IPS DF 6.9 (cell line): ENCODE data around the gene CKS1B.

Experiments
- DNase-seq: peaks from one replicate; pipeline ENCODE4 v3.0.0-alpha.2; 2013; ENCODE audit warnings: low read depth, low spot score
- H3K27ac ChIP-seq: one replicate; pipeline ENCODE4 v1.5.1; 2013; ENCODE audit warnings: low read length, control low read depth
- H3K27me3 ChIP-seq: 2 replicates; pipeline ENCODE4 v1.6.1; 2013; ENCODE audit warnings: mild to moderate bottlenecking, low read length; ENCODE audit not compliant: control insufficient read depth, insufficient read depth
- H3K36me3 ChIP-seq: 2 replicates; pipeline ENCODE4 v1.6.1; 2013; ENCODE audit warnings: low read length; ENCODE audit not compliant: control insufficient read depth, insufficient read depth
- H3K4me1 ChIP-seq: 2 replicates; pipeline ENCODE4 v1.6.1; 2013; ENCODE audit warnings: low read length; ENCODE audit not compliant: control insufficient read depth, insufficient read depth
- H3K4me3 ChIP-seq: 2 replicates; pipeline ENCODE4 v1.5.1; 2013; ENCODE audit warnings: mild to moderate bottlenecking, low read length
- H3K9me3 ChIP-seq: 2 replicates; pipeline ENCODE4 v1.6.1; 2013; ENCODE audit warnings: low read length, inconsistent platforms; ENCODE audit not compliant: control insufficient read depth, insufficient read depth
- WGBS: extraction: QIAGEN DNeasy Blood & Tissue Kit; methylation state at CpG from one replicate; pipeline ENCODE4 v1.1.7; 2013; ENCODE audit warnings: mixed read lengths, missing lambda C conversion rate; ENCODE audit not compliant: insufficient read length, insufficient coverage; 5-methylcytosine and 5-hydroxymethylcytosine counted together

Gene CKS1B

DNA sequence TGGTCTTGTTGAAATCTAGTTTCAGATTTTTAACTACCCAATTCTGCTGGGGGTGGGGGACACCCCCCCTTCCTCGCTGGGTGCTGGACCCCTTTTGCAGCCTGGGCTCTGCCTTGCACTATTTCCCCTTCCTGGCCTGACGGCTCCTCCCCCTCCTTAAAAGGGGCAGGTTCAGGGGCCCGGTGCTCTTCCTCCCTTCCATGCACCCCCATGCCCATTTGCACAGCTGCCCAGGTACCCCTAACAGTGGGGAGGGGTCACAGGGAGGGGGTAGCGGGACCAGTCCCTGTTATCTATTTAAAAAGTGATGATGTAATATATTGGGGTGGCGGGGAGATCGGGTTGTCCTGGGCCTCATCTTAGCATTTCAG is 43.5 kb downstream of the CKS1B start:
- H3K9me3 ChIP-seq = no peaks in the 10 kb centered on the region
- no peak overlapping the region; the same call in 1 of the 2 replicates for H3K4me3 ChIP-seq
- peaks cover 9% of the 10 kb centered on the region; the same call in 1 of the 2 replicates for H3K36me3 ChIP-seq
- H3K4me1 ChIP-seq = peaks cover 2% of the 10 kb centered on the region
- WGBS = no CpG with 5 or more reads among the region's 6 CpGs
- H3K27ac ChIP-seq = no peak overlapping the region
- H3K27me3 ChIP-seq = no peaks in the 10 kb centered on the region
- no peak for DNase-seq

DNA sequence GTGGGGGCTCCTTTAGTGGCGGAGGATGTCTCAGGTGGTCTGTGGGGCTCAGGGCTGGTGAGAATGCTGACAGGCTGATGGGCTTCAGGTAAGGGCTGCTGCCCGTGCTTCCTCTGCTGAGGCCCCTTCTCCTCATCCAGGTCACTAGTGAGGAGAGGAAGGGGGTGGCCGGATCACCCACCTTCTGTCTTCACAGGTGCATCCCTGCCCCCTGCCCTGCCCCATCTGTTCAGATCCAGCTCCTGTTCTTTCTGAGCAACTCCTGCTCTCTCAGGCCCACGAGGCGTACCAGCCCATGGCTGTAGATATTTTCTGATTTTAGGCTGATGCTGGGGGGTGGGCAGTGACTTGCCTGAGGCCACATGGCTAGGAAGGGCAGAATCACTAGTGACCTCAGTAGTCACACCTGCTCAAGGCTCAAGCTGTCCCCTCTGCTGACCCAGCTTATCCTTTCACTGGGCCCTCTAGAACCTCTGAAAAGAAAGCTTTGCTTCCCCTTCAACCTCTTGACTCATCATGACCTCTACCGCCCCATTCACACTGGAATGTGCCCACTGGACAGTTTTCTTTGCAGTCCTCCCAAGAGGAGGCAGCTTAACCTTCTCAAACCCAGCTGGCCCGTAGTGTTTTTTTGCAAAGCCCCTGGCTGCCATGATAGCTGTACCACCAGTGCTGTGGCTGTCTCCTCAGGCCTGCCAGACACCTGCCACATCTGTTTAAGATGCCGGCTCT is 44.3 kb downstream of the CKS1B start:
- DNase-seq = no peak
- Histone ChIP-seq H3K27ac (no peak overlapping the region), H3K4me3 (no peak overlapping the region), H3K9me3 (no peaks in the 10 kb centered on the region), H3K4me1 (peaks cover 2% of the 10 kb centered on the region), H3K36me3 (peaks cover 9% of the 10 kb centered on the region; the same call in 1 of the 2 replicates), H3K27me3 (no peaks in the 10 kb centered on the region)
- WGBS = no CpG with 5 or more reads among the region's 8 CpGs

DNA sequence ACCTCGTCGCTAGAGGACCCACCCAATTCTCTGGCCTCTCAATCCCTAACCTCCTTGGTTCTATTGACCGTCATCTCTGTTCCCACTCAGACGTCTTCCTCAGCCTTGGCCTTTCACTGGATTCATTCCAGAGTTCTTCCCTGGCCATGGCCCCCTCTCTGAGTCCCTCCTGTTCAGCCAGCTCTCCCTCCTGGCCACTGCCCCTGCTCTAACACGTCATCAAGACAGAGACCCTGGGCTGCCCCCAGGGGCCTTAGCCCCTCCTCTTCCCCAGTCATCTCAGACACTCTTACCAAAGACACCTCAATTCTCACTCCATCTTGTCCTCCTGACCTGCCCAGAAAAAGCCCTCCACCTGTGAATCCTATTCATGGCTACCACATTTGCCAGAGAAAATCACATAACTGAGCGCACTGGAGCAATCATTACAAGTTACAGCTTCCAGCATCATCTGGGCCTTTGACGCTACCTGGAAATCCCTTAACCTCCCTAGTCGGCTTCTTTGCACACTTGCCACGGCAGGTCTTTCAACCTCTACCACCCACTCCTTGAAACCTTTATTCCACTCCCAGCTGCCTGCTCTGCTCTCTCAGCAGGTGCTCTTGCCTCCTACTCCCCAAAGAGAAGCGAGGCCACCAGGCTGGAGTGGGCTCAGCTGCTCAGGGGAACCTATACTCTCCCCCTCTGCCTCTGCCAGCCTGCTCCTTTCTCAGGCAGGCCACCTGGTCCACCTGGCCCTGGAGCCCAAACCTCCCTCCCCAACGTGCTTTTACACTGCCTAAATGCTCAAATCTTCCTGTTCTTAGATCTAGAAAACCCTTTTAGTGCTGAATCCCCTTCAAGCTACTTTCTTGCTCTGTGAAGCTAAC is 45.1 kb downstream of the CKS1B start:
- H3K4me3 ChIP-seq = no peak overlapping the region
- no peaks in the 10 kb centered on the region for H3K9me3 ChIP-seq
- no CpG with 5 or more reads among the region's 11 CpGs for WGBS
- DNase-seq = no peak
- H3K27ac ChIP-seq = no peak overlapping the region
- H3K27me3 ChIP-seq = no peaks in the 10 kb centered on the region
- H3K36me3 ChIP-seq = peaks cover 8% of the 10 kb centered on the region; the same call in 1 of the 2 replicates
- H3K4me1 ChIP-seq = peaks cover 2% of the 10 kb centered on the region

DNA sequence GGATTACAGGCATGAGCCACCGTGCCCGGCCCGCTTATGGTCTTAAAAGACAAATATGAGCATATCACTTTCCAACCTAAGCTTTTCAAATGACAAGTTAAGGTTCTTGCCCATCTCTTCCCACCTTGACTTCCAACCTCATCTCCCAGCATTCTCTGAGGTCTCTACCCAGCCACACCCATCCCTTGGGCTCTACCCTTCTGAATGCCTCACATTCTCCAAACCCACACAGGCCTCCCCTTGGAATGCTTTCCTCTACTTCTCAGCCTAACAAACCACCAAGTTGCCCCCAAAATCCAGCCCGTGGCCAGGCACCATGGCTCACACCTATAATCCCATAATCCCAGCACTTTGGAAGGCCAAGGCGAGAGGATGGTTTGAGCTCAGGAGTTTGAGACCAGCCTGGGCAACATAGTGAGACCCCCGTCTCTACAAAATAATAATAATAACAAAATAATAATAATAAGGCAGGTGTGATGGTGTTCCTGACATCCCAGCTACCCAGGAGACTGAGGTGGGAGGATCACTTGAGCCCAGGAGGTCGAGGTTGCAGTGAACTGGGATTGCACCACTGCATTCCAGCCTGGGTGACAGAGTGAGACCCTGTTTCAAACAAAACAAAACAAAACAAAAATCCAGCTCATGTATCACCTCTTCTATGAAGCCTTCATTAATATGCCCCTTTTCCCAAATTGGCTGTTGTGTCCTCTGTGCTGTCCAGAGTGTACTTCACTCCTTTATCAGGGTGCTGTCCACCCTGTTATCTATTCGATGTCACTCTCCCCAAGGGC is 47.9 kb downstream of the CKS1B start:
- whole genome bisulfite sequencing = no CpG with 5 or more reads among the region's 8 CpGs
- no peak for DNase-seq
- Histone ChIP-seq H3K9me3 (no peaks in the 10 kb centered on the region), H3K4me1 (peaks cover 4% of the 10 kb centered on the region), H3K27ac (no peak overlapping the region), H3K4me3 (no peak overlapping the region), H3K36me3 (no peaks in the 10 kb centered on the region), H3K27me3 (no peaks in the 10 kb centered on the region)

DNA sequence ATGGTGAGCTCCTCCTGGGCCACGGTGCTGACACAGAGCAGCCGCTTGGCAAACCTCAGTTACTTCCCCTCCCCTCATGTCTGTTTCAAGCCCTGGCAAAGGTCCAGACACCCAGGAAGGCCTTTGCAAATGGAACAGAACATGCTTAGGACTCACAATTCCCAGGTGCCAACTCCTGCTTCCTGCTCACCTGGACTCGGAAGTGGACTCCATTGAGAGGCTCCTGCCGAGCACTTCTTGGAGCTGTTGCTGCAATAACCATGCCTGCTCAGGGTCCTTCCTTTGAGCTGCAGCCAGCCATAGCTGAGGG is 48.4 kb downstream of the CKS1B start:
- WGBS = no CpG with 5 or more reads among the region's 4 CpGs
- Histone ChIP-seq H3K9me3 (no peaks in the 10 kb centered on the region), H3K4me1 (peaks cover 3% of the 10 kb centered on the region), H3K36me3 (no peaks in the 10 kb centered on the region), H3K4me3 (no peak overlapping the region), H3K27me3 (no peaks in the 10 kb centered on the region), H3K27ac (no peak overlapping the region)
- no peak for DNase-seq

DNA sequence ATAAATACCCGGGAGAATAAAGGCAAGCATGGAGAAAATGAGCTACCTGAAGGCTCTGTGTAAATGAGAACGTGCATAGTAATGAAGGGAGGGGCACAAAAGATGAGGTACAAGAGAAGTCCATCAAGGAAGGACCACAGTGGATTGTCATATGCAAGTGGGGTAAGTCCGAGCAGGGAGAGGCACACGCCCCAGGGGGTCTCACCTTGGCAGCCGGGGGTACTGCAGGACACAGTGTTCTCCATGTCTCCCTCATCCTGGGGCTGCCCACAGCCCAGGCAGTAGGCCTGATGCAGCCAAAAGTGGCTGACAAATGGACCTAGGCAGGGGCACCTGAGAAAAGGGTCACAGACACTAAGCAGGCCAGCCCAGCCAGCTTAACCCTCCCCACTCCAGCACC is 49.1 kb downstream of the CKS1B start:
- WGBS = no CpG with 5 or more reads among the region's 5 CpGs

DNA sequence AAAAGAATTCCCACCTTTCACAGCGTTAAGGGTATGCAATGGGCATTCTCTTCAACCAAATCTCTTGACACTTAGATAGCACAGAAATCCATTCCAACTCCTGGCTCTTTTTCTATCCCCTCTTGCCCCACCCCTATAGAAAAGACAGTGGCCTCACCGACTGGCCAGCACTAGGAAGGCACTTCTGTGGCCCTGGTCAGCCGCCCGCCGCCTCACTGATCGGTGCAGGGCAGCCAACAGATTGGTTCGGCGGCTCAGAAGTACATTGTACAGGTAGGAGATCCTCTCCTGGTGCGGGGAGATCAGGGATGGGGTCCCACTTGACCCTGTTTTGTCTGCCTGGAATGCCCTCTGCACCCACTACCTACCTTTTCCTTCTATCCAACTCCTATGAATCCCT is 49.8 kb downstream of the CKS1B start:
- no CpG with 5 or more reads among the region's 9 CpGs for WGBS
- no peak overlapping the region for H3K27ac ChIP-seq

More for the DNA sequence above, 49.1 kb downstream of the CKS1B start:
- no peaks in the 10 kb centered on the region for H3K27me3 ChIP-seq
- no peaks in the 10 kb centered on the region for H3K36me3 ChIP-seq
- no peak overlapping the region for H3K27ac ChIP-seq
- DNase-seq = no peak
- H3K4me3 ChIP-seq = no peak overlapping the region
- H3K4me1 ChIP-seq = peaks cover 2% of the 10 kb centered on the region
- H3K9me3 ChIP-seq = no peaks in the 10 kb centered on the region

DNA sequence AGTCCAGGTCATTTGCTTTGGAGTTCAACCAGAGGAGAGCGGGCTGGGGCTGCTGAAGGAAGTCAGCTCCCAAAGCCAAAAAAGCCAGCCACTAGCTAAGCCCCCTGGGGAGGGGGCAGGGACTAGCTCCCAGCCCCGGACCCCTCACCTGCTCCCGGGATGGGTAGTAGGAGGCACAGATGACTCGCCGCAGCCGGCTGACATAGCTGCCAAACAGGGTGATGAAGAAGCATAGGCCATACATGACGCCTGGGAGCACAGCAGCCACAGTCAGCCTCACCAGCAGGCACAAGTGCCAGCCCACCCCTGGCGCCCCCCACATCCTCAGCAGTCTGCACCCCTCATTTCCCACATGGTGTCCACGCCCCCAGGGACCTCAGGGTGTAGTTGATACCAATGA is 51.7 kb downstream of the CKS1B start:
- no peak overlapping the region for H3K27ac ChIP-seq
- no peak for DNase-seq
- no CpG with 5 or more reads among the region's 9 CpGs for WGBS

More for the DNA sequence above, 49.8 kb downstream of the CKS1B start:
- Histone ChIP-seq H3K4me1 (peaks cover 2% of the 10 kb centered on the region), H3K36me3 (no peaks in the 10 kb centered on the region), H3K9me3 (no peaks in the 10 kb centered on the region), H3K4me3 (no peak overlapping the region), H3K27me3 (no peaks in the 10 kb centered on the region)
- DNase-seq = no peak

DNA sequence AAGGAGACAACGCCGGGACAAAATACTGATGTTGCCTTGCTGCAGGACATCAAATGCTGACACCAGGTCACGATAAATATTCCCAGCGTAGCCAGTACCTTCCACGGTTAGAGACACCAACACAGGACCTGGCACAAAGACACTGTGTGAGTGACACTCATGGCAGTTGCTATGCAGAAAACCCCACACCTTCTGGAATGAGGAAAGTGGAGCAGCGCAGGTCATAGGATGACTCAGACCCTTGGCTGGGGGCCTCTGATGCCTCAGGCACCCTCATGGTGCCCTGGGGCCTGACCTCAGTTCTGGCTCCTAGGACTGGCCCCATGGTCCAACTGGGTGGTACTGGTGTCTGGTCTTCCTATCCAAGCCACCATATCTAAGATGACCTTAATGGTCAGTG is 52.1 kb downstream of the CKS1B start:
- Histone ChIP-seq H3K27ac (no peak overlapping the region), H3K4me1 (peaks cover 2% of the 10 kb centered on the region), H3K36me3 (no peaks in the 10 kb centered on the region), H3K9me3 (no peaks in the 10 kb centered on the region), H3K4me3 (no peak overlapping the region), H3K27me3 (no peaks in the 10 kb centered on the region)
- no peak for DNase-seq
- WGBS = no CpG with 5 or more reads among the region's 6 CpGs

More for the DNA sequence above, 51.7 kb downstream of the CKS1B start:
- Histone ChIP-seq H3K9me3 (no peaks in the 10 kb centered on the region), H3K4me1 (peaks cover 2% of the 10 kb centered on the region), H3K27me3 (no peaks in the 10 kb centered on the region), H3K4me3 (no peak overlapping the region), H3K36me3 (no peaks in the 10 kb centered on the region)
